Measurements from ENCODE around the gene SP3. TPM values are rescaled to one million over a fixed set of nuclear protein-coding genes. Genes with fewer than 3 reads are reported as not detected.

The SP3 gene
- total RNA-seq, 1 experiment from 2014 or later: 139 TPM

DNA sequence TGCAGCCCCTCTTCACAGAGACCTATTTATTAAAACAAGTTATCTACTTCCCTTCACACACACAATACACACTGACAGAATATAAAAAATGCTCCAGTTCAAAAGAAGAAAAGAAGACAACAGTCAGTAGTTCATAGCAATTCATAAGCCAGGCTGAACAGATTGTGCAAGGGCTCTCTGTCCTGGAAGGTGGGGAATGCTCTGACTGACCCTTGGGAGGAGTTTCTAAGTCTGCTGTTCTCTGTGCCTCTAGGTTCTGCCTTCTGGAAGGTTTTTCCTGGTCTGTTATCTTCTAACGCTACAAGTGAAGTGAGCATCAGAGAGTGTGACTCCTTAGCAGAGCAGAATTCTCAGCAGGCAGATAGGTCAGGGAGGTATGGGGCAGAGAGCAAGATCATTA is 35.7 kb downstream of the SP3 start:
- H3K4me1 ChIP-seq (ENCODE audit: low read length): peaks cover 22% of the 10 kb centered on the region
- no peaks in the 10 kb centered on the region for H3K9me3 ChIP-seq (ENCODE audit: low read length)
- H3K36me3 ChIP-seq (ENCODE audit: insufficient read depth, low read length): peaks cover 23% of the 10 kb centered on the region; the same call in 1 of the 2 replicates
- no peaks in the 10 kb centered on the region for H4K20me1 ChIP-seq (ENCODE audit: insufficient read depth, low read depth, low read length)
- H3K4me2 ChIP-seq (ENCODE audit: low read depth, low read length, poor library complexity, severe bottlenecking): no peak overlapping the region
- no peak for DNase-seq
- H3K79me2 ChIP-seq (ENCODE audit: low read length): peaks cover 99% of the 10 kb centered on the region
- no peaks in the 10 kb centered on the region for H3K27me3 ChIP-seq (ENCODE audit: low read length)
- H3K27ac ChIP-seq (ENCODE audit: low read length): no peak overlapping the region
- no peak overlapping the region for H2AFZ ChIP-seq (ENCODE audit: low read length)
- H3K4me3 ChIP-seq (ENCODE audit: low read length): no peak overlapping the region
- H3K9me2 ChIP-seq (replicated peaks; ENCODE audit: insufficient read depth, low read length): no peaks in the 10 kb centered on the region
- no peak overlapping the region for H3K9ac ChIP-seq (ENCODE audit: low read length)

DNA sequence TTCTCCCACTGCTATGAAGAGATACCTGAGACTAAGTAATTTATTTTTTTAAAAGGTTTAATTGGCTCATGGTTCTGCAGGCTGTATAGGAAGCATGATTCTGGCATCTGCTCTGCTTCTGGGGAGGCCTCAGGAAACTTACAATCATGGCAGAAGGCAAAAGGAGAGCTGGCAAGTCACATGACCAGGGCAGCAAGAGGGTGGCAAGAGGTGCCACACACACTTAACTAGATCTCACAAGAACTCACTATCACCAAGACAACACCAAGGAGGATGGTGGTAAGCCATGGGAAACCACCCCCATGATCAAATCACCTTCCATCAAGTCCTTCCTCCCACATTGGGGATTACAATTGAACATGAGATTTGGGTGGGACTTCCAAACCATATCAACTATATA is 38.3 kb downstream of the SP3 start:
- H2AFZ ChIP-seq (ENCODE audit: low read length): no peak overlapping the region
- no peak overlapping the region for H3K4me3 ChIP-seq (ENCODE audit: low read length)
- peaks cover 100% of the 10 kb centered on the region for H3K79me2 ChIP-seq (ENCODE audit: low read length)
- no peaks in the 10 kb centered on the region for H3K27me3 ChIP-seq (ENCODE audit: low read length)
- H3K36me3 ChIP-seq (ENCODE audit: insufficient read depth, low read length): peaks cover 16% of the 10 kb centered on the region; the same call in 1 of the 2 replicates
- H3K9ac ChIP-seq (ENCODE audit: low read length): no peak overlapping the region
- H3K27ac ChIP-seq (ENCODE audit: low read length): no peak overlapping the region
- no peaks in the 10 kb centered on the region for H3K9me2 ChIP-seq (replicated peaks; ENCODE audit: insufficient read depth, low read length)
- peaks cover 37% of the 10 kb centered on the region for H3K4me1 ChIP-seq (ENCODE audit: low read length)
- no peaks in the 10 kb centered on the region for H4K20me1 ChIP-seq (ENCODE audit: insufficient read depth, low read depth, low read length)
- no peaks in the 10 kb centered on the region for H3K9me3 ChIP-seq (ENCODE audit: low read length)
- H3K4me2 ChIP-seq (ENCODE audit: low read depth, low read length, poor library complexity, severe bottlenecking): no peak overlapping the region
- DNase-seq: no peak

DNA sequence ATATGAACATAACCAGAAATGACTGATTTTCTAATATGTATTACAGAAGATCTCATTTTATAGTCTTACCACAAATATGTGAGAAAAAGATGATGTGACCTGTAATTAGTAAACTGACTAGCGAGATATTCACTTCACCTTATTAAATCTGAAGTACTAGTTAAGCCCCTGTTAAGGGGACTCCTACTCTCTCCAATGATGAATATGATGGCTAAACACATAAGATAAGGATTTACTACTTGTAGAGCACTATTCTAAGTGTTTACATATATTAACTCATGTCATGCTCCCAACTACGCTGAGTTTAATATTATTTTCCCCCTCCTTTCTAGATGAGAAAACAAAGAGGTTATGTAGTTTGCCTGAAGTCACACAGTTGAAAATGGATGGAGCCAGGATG is 40.9 kb downstream of the SP3 start:
- Histone ChIP-seq H3K4me1 (ENCODE audit: low read length) (peaks cover 52% of the 10 kb centered on the region), H3K27ac (ENCODE audit: low read length) (peak overlapping the region; percentile 19), H3K27me3 (ENCODE audit: low read length) (no peaks in the 10 kb centered on the region), H3K36me3 (ENCODE audit: insufficient read depth, low read length) (peaks cover 15% of the 10 kb centered on the region; the same call in 1 of the 2 replicates), H3K79me2 (ENCODE audit: low read length) (peaks cover 99% of the 10 kb centered on the region), H3K4me2 (ENCODE audit: low read depth, low read length, poor library complexity, severe bottlenecking) (no peak overlapping the region), H3K4me3 (ENCODE audit: low read length) (no peak overlapping the region), H4K20me1 (ENCODE audit: insufficient read depth, low read depth, low read length) (no peaks in the 10 kb centered on the region; the same call in none of the 2 replicates), H3K9ac (ENCODE audit: low read length) (no peak overlapping the region), H3K9me2 (replicated peaks; ENCODE audit: insufficient read depth, low read length) (no peaks in the 10 kb centered on the region), H3K9me3 (ENCODE audit: low read length) (no peaks in the 10 kb centered on the region), H2AFZ (ENCODE audit: low read length) (no peak overlapping the region)
- no peak for DNase-seq

DNA sequence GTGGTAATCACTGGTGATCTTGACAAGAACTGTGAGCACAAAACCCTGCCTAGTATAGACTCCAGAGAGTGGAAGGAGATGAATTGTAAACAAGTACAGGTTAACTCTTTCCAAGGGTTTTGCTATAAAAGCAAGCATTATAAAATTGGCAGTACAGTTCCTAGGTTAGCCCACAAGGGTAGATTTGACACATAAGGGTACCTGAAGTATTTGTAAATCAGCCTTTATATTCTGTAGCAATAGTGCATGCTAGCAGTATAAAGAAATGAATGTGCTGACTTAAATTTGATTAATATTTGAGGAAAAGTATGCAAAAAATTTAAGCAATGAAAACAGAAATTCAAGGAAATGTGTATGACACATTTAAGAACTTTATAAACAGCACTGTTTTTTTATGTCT is 42.4 kb downstream of the SP3 start:
- no peak for DNase-seq
- Histone ChIP-seq H3K36me3 (ENCODE audit: insufficient read depth, low read length) (peaks cover 26% of the 10 kb centered on the region), H3K27me3 (ENCODE audit: low read length) (no peaks in the 10 kb centered on the region), H3K4me2 (ENCODE audit: low read depth, low read length, poor library complexity, severe bottlenecking) (no peak overlapping the region), H3K4me3 (ENCODE audit: low read length) (no peak overlapping the region), H3K27ac (ENCODE audit: low read length) (peak overlapping the region; percentile 12; the same call in 1 of the 2 replicates), H3K4me1 (ENCODE audit: low read length) (peaks cover 56% of the 10 kb centered on the region), H2AFZ (ENCODE audit: low read length) (no peak overlapping the region), H3K9ac (ENCODE audit: low read length) (no peak overlapping the region), H3K9me2 (replicated peaks; ENCODE audit: insufficient read depth, low read length) (no peaks in the 10 kb centered on the region), H3K9me3 (ENCODE audit: low read length) (no peaks in the 10 kb centered on the region), H3K79me2 (ENCODE audit: low read length) (peaks cover 99% of the 10 kb centered on the region), H4K20me1 (ENCODE audit: insufficient read depth, low read depth, low read length) (no peaks in the 10 kb centered on the region; the same call in none of the 2 replicates)

DNA sequence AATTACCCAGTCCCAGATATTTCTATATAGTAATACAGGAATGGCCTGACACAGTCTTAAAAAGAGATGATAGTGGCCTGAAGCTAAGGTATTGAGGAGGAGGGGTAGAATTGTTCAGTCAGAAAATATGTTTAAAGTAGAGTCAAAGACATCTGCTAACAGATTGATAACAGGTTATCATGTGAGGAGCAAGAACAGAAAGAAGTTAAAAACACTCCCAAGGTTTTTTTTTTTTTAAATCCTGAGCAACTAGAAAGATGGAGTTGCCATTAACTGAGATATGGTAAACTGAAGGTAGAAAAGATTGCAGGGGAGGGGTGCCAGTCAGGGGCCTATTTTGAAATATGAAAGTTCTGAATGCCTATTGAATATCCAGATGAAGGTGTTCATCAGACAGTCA is 43.1 kb downstream of the SP3 start:
- Histone ChIP-seq H3K9me2 (replicated peaks; ENCODE audit: insufficient read depth, low read length) (no peaks in the 10 kb centered on the region), H3K4me3 (ENCODE audit: low read length) (no peak overlapping the region), H3K4me1 (ENCODE audit: low read length) (peaks cover 55% of the 10 kb centered on the region), H2AFZ (ENCODE audit: low read length) (no peak overlapping the region), H3K27me3 (ENCODE audit: low read length) (no peaks in the 10 kb centered on the region), H3K9ac (ENCODE audit: low read length) (no peak overlapping the region), H3K9me3 (ENCODE audit: low read length) (no peaks in the 10 kb centered on the region), H4K20me1 (ENCODE audit: insufficient read depth, low read depth, low read length) (no peaks in the 10 kb centered on the region; the same call in none of the 2 replicates), H3K27ac (ENCODE audit: low read length) (0 out of 2 replicates have a peak overlapping the region, but pooled peaks have one; percentile 12), H3K4me2 (ENCODE audit: low read depth, low read length, poor library complexity, severe bottlenecking) (no peak overlapping the region), H3K36me3 (ENCODE audit: insufficient read depth, low read length) (peaks cover 29% of the 10 kb centered on the region), H3K79me2 (ENCODE audit: low read length) (peaks cover 99% of the 10 kb centered on the region)
- no peak for DNase-seq

DNA sequence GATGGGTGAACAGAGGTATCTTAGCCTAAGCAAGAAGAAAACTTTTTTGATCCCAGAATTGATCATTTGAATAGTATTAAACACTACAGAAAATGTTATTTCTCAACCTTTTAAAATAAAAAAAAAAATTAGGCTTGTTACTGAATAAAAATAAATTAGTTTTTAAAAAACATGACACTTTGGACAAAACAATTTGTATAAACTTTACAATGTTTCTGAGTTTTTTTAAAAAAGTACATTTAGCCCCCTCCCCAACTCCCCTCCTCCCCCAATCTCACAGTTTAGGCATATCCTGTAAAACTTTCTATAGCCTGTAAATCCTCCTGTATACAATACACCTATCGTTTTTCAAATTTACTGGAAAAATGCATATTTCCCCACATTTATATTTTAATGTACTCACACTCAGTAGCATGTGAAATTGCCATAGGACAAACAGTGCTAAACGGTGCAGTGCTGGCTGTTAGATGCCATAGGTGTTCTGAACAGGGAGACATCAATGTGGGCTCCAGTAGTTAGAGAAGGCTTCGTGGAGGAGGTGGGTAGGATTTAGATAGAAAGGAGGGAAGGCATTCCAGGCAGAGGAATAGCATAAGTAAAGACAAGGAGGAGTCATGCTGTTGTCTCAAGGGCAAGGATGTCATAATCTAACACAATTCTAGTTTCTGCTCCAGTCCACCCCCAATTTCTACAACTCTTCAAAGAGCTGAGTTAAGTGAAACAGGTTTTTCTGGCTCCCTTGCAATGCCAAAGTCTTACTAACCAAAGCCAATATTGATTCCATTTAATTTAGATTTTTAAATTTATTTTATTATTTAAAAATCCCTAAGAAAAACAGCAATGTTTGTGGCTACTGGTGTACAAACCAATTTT is 50.9 kb downstream of the SP3 start:
- H3K79me2 ChIP-seq (ENCODE audit: low read length): peaks cover 87% of the 10 kb centered on the region
- H3K36me3 ChIP-seq (ENCODE audit: insufficient read depth, low read length): peaks cover 87% of the 10 kb centered on the region
- H3K4me3 ChIP-seq (ENCODE audit: low read length): no peak overlapping the region

DNA sequence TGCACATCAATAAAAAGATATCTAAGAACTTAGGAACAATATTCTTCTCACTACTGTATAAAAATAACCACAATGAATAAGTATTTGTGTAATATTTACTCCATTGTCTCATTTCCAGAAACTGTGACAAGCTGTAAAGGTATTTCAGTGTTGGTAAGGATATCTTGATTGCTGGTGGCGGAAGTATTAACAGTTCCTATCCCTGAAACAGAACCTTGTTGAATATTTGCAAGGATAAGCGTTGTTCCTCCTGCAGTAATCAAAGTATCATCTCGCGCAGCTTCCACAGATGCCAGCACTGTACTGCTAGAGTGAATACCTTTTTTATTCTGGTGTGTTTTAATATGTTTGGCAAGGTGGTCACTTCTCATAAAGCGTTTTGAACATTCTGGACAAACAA is 55.3 kb downstream of the SP3 start:
- Histone ChIP-seq H3K4me1 (ENCODE audit: low read length) (no peaks in the 10 kb centered on the region), H3K9me2 (replicated peaks; ENCODE audit: insufficient read depth, low read length) (no peaks in the 10 kb centered on the region), H3K4me3 (ENCODE audit: low read length) (no peak overlapping the region), H3K79me2 (ENCODE audit: low read length) (peaks cover 53% of the 10 kb centered on the region), H2AFZ (ENCODE audit: low read length) (no peak overlapping the region), H3K36me3 (ENCODE audit: insufficient read depth, low read length) (peaks cover 88% of the 10 kb centered on the region), H3K9ac (ENCODE audit: low read length) (no peak overlapping the region), H3K27ac (ENCODE audit: low read length) (no peak overlapping the region), H3K9me3 (ENCODE audit: low read length) (no peaks in the 10 kb centered on the region), H4K20me1 (ENCODE audit: insufficient read depth, low read depth, low read length) (no peaks in the 10 kb centered on the region), H3K27me3 (ENCODE audit: low read length) (no peaks in the 10 kb centered on the region), H3K4me2 (ENCODE audit: low read depth, low read length, poor library complexity, severe bottlenecking) (no peak overlapping the region)
- DNase-seq: no peak

More for the DNA sequence above, 50.9 kb downstream of the SP3 start:
- H4K20me1 ChIP-seq (ENCODE audit: insufficient read depth, low read depth, low read length): no peaks in the 10 kb centered on the region; the same call in 1 of the 2 replicates
- no peak overlapping the region for H3K27ac ChIP-seq (ENCODE audit: low read length)
- H2AFZ ChIP-seq (ENCODE audit: low read length): no peak overlapping the region
- no peak overlapping the region for H3K9ac ChIP-seq (ENCODE audit: low read length)
- H3K9me3 ChIP-seq (ENCODE audit: low read length): no peaks in the 10 kb centered on the region
- no peaks in the 10 kb centered on the region for H3K9me2 ChIP-seq (replicated peaks; ENCODE audit: insufficient read depth, low read length)
- peaks cover 3% of the 10 kb centered on the region for H3K4me1 ChIP-seq (ENCODE audit: low read length)
- no peaks in the 10 kb centered on the region for H3K27me3 ChIP-seq (ENCODE audit: low read length)
- no peak overlapping the region for H3K4me2 ChIP-seq (ENCODE audit: low read depth, low read length, poor library complexity, severe bottlenecking)
- DNase-seq: no peak

DNA sequence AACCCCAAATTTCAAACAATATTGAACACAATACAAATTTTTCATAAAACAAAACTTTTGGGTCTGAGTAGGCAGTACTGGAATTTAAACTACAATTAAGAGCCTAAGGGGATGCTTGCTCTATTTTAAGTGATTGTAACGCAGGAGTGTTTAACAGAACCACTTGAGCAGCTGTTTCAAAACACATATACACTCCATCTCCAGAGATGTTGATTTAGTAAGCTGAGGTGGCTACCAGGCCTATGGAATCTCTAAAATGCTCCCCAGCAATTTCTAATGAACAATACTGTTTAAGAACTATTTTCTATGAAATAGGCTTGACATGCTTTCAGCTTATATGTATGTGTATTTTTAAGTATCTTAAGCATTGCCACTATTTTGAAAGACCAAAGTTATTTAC is 58.5 kb downstream of the SP3 start:
- no peaks in the 10 kb centered on the region for H3K9me3 ChIP-seq (ENCODE audit: low read length)
- H4K20me1 ChIP-seq (ENCODE audit: insufficient read depth, low read depth, low read length): no peaks in the 10 kb centered on the region
- H3K4me1 ChIP-seq (ENCODE audit: low read length): no peaks in the 10 kb centered on the region

More for the DNA sequence above, 58.5 kb downstream of the SP3 start:
- H3K4me2 ChIP-seq (ENCODE audit: low read depth, low read length, poor library complexity, severe bottlenecking): no peak overlapping the region
- DNase-seq: no peak
- H3K9me2 ChIP-seq (replicated peaks; ENCODE audit: insufficient read depth, low read length): no peaks in the 10 kb centered on the region
- H3K4me3 ChIP-seq (ENCODE audit: low read length): no peak overlapping the region
- H3K27me3 ChIP-seq (ENCODE audit: low read length): no peaks in the 10 kb centered on the region
- peaks cover 78% of the 10 kb centered on the region for H3K36me3 ChIP-seq (ENCODE audit: insufficient read depth, low read length)
- H3K27ac ChIP-seq (ENCODE audit: low read length): no peak overlapping the region
- no peak overlapping the region for H2AFZ ChIP-seq (ENCODE audit: low read length)
- H3K9ac ChIP-seq (ENCODE audit: low read length): no peak overlapping the region
- peaks cover 27% of the 10 kb centered on the region for H3K79me2 ChIP-seq (ENCODE audit: low read length)
